HepG2 (cell line): ENCODE results near the gene FASLG. TPM values are rescaled to one million over a fixed set of nuclear protein-coding genes. Genes with fewer than 3 reads are reported as not detected.
"Not testable (repeated sequence)": the region's sequence is repeated elsewhere in the genome, so short reads cannot be mapped to it uniquely, and the experiment has no call there.

Source experiments
- ATAC-seq: fragments of 200-7000 bp; cut with Tn5 transposase; 3 replicates; pipeline ENCODE4 v1.9.1; 2020; ENCODE audit warnings: mild to moderate bottlenecking, moderate library complexity
- BruUV-seq: library from RNA; stranded (reverse); fragments of 400-500 nt; replicated peaks from 2 replicates; lab custom pipeline; 2021; lab: Mats Ljungman, UMichigan
- CTCF ChIA-PET: fragments of 300-600 bp; formaldehyde crosslinking; extraction: SDS; loops from one replicate; lab custom pipeline; 2021; ENCODE audit warnings: low total read pairs, inconsistent platforms, low intra/inter-chr PET ratio; lab: Yijun Ruan, JAX
- POLR2A ChIA-PET: fragments of 350-600 bp; sonication (Branson Sonifier 250); formaldehyde crosslinking; loops from one replicate; lab custom pipeline; 2020; ENCODE audit warnings: antibody characterized with exemption, inconsistent platforms; lab: Yijun Ruan, JAX
- DNase-seq: peaks from one replicate; pipeline ENCODE4 v3.0.0-alpha.2; 2015; ENCODE audit warnings: low spot score
- FAIRE-seq: peaks from 3 replicates; lab custom pipeline; 2011; peaks lifted over from hg19 to GRCh38; lab: Jason Lieb, UNC
- H2AFZ ChIP-seq: one replicate; pipeline ENCODE4 v1.6.1; 2011; ENCODE audit warnings: low read length, inconsistent platforms
- H3K27ac ChIP-seq: fragments of 300-600 bp; 3 replicates; pipeline ENCODE4 v1.8.0; 2011; ENCODE audit warnings: mixed run types, mild to moderate bottlenecking, mixed read lengths, low read length, inconsistent platforms; ENCODE audit not compliant: insufficient read depth; ENCODE audit errors: extremely low read length
- H3K27me3 ChIP-seq, 2 experiments: fragments of 200-600 bp in 1 of 2; 2 replicates in 1 of 2; 3 replicates in 1 of 2; pipeline versions ENCODE4 v1.6.0 to v1.8.0; 2011; ENCODE audit warnings: low read length in 2 of 2, mild to moderate bottlenecking in 2 of 2, moderate library complexity in 2 of 2, inconsistent platforms in 1 of 2; ENCODE audit not compliant: insufficient read depth in 2 of 2, control insufficient read depth in 1 of 2
- H3K36me3 ChIP-seq, 2 experiments: fragments of 200-600 bp in 1 of 2; replicated peaks in 1 of 2; 2 replicates in 1 of 2; 3 replicates in 1 of 2; pipeline versions ENCODE4 v1.5.1 to v1.8.0; 2011; ENCODE audit warnings: low read length in 2 of 2, inconsistent platforms in 1 of 2; ENCODE audit not compliant: insufficient read depth in 2 of 2, control insufficient read depth in 1 of 2
- H3K4me1 ChIP-seq: 2 replicates; pipeline ENCODE4 v1.5.1; 2012; ENCODE audit warnings: low read length, inconsistent platforms; ENCODE audit not compliant: insufficient read depth
- H3K4me2 ChIP-seq: 2 replicates; pipeline ENCODE4 v1.6.0; 2011; ENCODE audit warnings: low read depth, low read length, inconsistent platforms
- H3K4me3 ChIP-seq, 3 experiments: fragments of 200-600 bp in 1 of 3; sonication (generic), shearing (Covaris generic) in 1 of 3; replicated peaks in 1 of 3; 2 replicates each; pipeline ENCODE4 v1.5.1; 2011 to 2016; ENCODE audit warnings: low read length in 3 of 3, inconsistent platforms in 2 of 3, low read depth in 2 of 3, mild to moderate bottlenecking in 2 of 3, control low read depth in 1 of 3, mixed read lengths in 1 of 3; ENCODE audit not compliant: insufficient read depth in 1 of 3
- H3K79me2 ChIP-seq: one replicate; pipeline ENCODE4 v1.6.1; 2011; ENCODE audit warnings: low read length, inconsistent platforms; ENCODE audit not compliant: insufficient read depth
- H3K9ac ChIP-seq: 2 replicates; pipeline ENCODE4 v1.6.0; 2011; ENCODE audit warnings: mild to moderate bottlenecking, low read depth, low read length, inconsistent platforms; ENCODE audit not compliant: insufficient read depth
- H3K9me3 ChIP-seq: 2 replicates; pipeline ENCODE4 v1.5.1; 2012; ENCODE audit warnings: mild to moderate bottlenecking, low read length
- H4K20me1 ChIP-seq: 2 replicates; pipeline ENCODE4 v1.6.0; 2011; ENCODE audit warnings: inconsistent platforms, mild to moderate bottlenecking, low read length, moderate library complexity; ENCODE audit not compliant: insufficient read depth
- ATF7 ChIP-seq, 2 experiments: fragments of 450-650 bp in 1 of 2; sonication (generic) in 1 of 2; formaldehyde crosslinking in 1 of 2; IDR thresholded peaks; 2 replicates each; pipeline versions ENCODE4 v1.4.0 to v1.6.1; 2016 to 2020; ENCODE audit warnings: antibody characterized with exemption in 1 of 2, mild to moderate bottlenecking in 1 of 2, missing genetic modification reagents in 1 of 2
- DMTF1 ChIP-seq: sonication (generic); formaldehyde crosslinking; IDR thresholded peaks from 2 replicates; pipeline ENCODE4 v1.4.0; 2020; ENCODE audit warnings: mild to moderate bottlenecking, missing genetic modification reagents
- RAD51 ChIP-seq: fragments of 450-650 bp; IDR thresholded peaks from 2 replicates; pipeline ENCODE4 v1.6.1; 2016; ENCODE audit warnings: borderline replicate concordance
- SRF ChIP-seq: IDR thresholded peaks from 2 replicates; pipeline ENCODE4 v1.6.1; 2011; ENCODE audit warnings: mild to moderate bottlenecking, low read depth, low read length, moderate library complexity
- ZNF572 ChIP-seq: sonication (generic); formaldehyde crosslinking; IDR thresholded peaks from 2 replicates; pipeline ENCODE4 v1.5.1; 2020; ENCODE audit warnings: mild to moderate bottlenecking, missing genetic modification reagents
- WGBS: methylation state at CpG from one replicate; pipeline ENCODE4 v1.1.6; 2017; ENCODE audit warnings: low lambda C conversion rate; 5-methylcytosine and 5-hydroxymethylcytosine counted together
- in situ Hi-C: cut with HindIII; loops from 2 replicates; pipeline ENCODE4 v1.10.0; 2017; ENCODE audit warnings: low pct_unique_long_range_greater_than_20kb; ENCODE audit not compliant: extremely low pct_ligation_motif_present
- intact Hi-C: fragments of 100-400 bp; cut with micrococcal nuclease; formaldehyde crosslinking; loops from one replicate; pipeline ENCODE4 v1.10.0; 2022; ENCODE audit not compliant: unreplicated experiment
- polyA plus RNA-seq, 8 experiments: library from polyadenylated mRNA; depleted of rRNA in 3 of 8; stranded (reverse) in 7 of 8; unstranded in 1 of 8; fragments of >200 nt; fragmentation: Illumina TruSeq in 4 of 8; extraction: Trizol in 4 of 8; gene quantifications; 2 replicates each; pipeline versions ENCODE4 v1.2.1 to v1.2.3, GENCODE V29; 2011 to 2016; ENCODE audit warnings: low read depth in 4 of 8, missing spikeins in 1 of 8, mixed read lengths in 1 of 8; ENCODE audit not compliant: insufficient read depth in 1 of 8
- total RNA-seq, 5 experiments: library from RNA; depleted of rRNA; stranded (reverse); fragments of >200 nt; fragmentation: Illumina TruSeq; extraction: Trizol; gene quantifications; 2 replicates each; pipeline ENCODE4 v1.2.3, GENCODE V29; 2016; ENCODE audit warnings: low read depth in 1 of 5

FASLG gene
- total and polyA plus RNA-seq, 2 of the 13 experiments (the other 11 are each of a cell fraction or from before 2014, with no cell fraction given): 0.08 TPM; not detected in 1

GRCh38 chr1:172686143-172686542 lies 27.2 kb downstream of the FASLG start (continued):
- TF ChIP-seq ZNF572 (CRISPR knock-in tag) (no peak), SRF (no peak), DMTF1 (no peak)
- TF ChIP-seq, all 625 proteins: peak for 0

DNA sequence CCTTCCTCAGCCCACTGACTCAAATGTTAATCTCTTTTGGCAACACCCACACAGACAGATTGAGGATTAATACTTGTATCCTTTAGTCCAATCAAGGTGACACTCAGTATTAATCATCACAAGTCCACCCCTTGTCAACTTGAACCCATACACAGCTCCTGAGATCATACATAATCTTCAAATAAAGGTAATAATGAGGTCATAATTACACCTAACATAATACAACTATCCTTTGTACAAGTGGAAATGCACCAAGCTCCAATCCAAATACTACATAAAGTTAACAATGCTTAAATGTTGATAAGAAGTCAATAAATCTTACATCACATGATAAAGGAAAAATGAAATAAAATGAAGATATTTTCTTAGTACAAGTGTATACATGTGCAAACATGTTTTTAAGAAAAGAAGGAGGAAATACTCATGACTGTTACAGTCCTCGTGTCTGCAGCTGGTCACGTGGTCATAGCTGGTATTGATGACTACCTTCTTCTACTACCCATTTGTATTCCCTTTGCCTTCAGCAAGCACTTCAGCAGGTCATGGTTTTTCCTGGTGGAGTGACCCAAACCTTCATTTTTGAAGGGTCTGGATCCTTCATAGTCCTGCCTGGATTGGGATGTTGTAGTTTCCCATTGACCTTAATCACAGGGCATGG lies 29.7 kb downstream of the FASLG start:
- H3K4me1 ChIP-seq; H4K20me1 ChIP-seq; BruUV-seq; ATAC-seq; DNase-seq; H3K4me2 ChIP-seq; H3K9me3 ChIP-seq; FAIRE-seq; CTCF ChIA-PET; H3K9ac ChIP-seq; in situ Hi-C loops; H2AFZ ChIP-seq; H3K27me3 ChIP-seq; H3K27ac ChIP-seq; POLR2A ChIA-PET; H3K4me3 ChIP-seq; H3K79me2 ChIP-seq; H3K36me3 ChIP-seq; intact Hi-C loops; TF ChIP-seq ATF7 (CRISPR knock-in tag; IDR thresholded peaks at IDR 0.05): not testable (repeated sequence)
- WGBS: 3% methylated on average over 2 of the region's 2 CpGs
- TF ChIP-seq RAD51 (peak; percentile 28; the same call in 1 of the 2 replicates), ATF7 (IDR thresholded peaks at IDR 0.05) (peak; percentile 80)

DNA sequence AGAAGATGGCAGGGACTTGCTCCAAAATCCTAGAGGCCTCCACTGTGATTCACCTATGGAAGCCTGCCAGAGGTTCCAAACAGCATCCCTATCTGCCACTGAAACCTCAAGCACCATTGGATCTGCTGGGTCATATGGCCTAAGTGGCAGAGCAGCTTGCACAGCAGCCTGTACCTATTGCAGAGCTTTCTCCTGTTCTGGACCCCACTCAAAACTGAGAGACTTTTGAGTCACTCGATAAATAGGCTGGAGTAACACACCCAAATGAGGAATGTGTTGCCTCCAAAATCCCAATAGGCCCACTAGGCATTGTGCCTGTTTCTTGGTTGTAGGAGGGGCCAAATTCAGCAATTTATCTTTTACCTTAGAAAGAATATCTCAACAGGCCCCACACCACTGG lies 32.0 kb downstream of the FASLG start:
- ATAC-seq, in situ Hi-C loops, H3K4me2 ChIP-seq, H3K27me3 ChIP-seq, H3K4me1 ChIP-seq, H4K20me1 ChIP-seq, CTCF ChIA-PET, DNase-seq, intact Hi-C loops, H3K27ac ChIP-seq, H3K4me3 ChIP-seq, FAIRE-seq, POLR2A ChIA-PET, H3K9me3 ChIP-seq, H3K79me2 ChIP-seq, H3K9ac ChIP-seq, H3K36me3 ChIP-seq, BruUV-seq, H2AFZ ChIP-seq: not testable (repeated sequence)
- WGBS: no CpG with 5 or more reads among the region's 1 CpG
